ENCODE measurements around the gene MBD4.
A peak's percentile ranks its signal among the peaks of the same experiment; 100 is the strongest.

MBD4 gene

GRCh38 chr3:129481766-129482332 is 42.1 kb upstream of the MBD4 start:
- no peak for TF ChIP-seq ZFP3 (CRISPR knock-in tag; IDR thresholded peaks at IDR 0.05)
- TF ChIP-seq ZFP30 (CRISPR knock-in tag; IDR thresholded peaks at IDR 0.05) = no peak
- no peak for TF ChIP-seq ISL1 (CRISPR knock-in tag; IDR thresholded peaks at IDR 0.05)
- TF ChIP-seq ZC3H10 (CRISPR knock-in tag; IDR thresholded peaks at IDR 0.05) = no peak
- TF ChIP-seq PPARA (CRISPR knock-in tag; IDR thresholded peaks at IDR 0.05; ENCODE audit: borderline replicate concordance) = no peak
- no peak for TF ChIP-seq ZNF70 (CRISPR knock-in tag; IDR thresholded peaks at IDR 0.05)
- TF ChIP-seq TOX (CRISPR knock-in tag; IDR thresholded peaks at IDR 0.05; ENCODE audit: borderline replicate concordance) = no peak
- TF ChIP-seq OSR1 (CRISPR knock-in tag; IDR thresholded peaks at IDR 0.05) = no peak
- TF ChIP-seq CSDC2 (CRISPR knock-in tag; IDR thresholded peaks at IDR 0.05) = no peak
- no peak for TF ChIP-seq RARB (CRISPR knock-in tag; IDR thresholded peaks at IDR 0.05)
- TF ChIP-seq TCF4 (CRISPR knock-in tag; IDR thresholded peaks at IDR 0.05; ENCODE audit: borderline replicate concordance) = no peak
- no peak for TF ChIP-seq ESRRG (CRISPR knock-in tag; IDR thresholded peaks at IDR 0.05)
- no peak for TF ChIP-seq ZNF8 (CRISPR knock-in tag; IDR thresholded peaks at IDR 0.05)
- no peak for TF ChIP-seq PATZ1 (CRISPR knock-in tag; IDR thresholded peaks at IDR 0.05; ENCODE audit: borderline replicate concordance)
- TF ChIP-seq CSRNP3 (CRISPR knock-in tag; IDR thresholded peaks at IDR 0.05) = no peak
- no peak for TF ChIP-seq SNAI2 (CRISPR knock-in tag; IDR thresholded peaks at IDR 0.05)
- TF ChIP-seq ARNTL (CRISPR knock-in tag; IDR thresholded peaks at IDR 0.05; ENCODE audit: borderline replicate concordance, low read depth) = no peak
- no peak for TF ChIP-seq CREB5 (CRISPR knock-in tag; IDR thresholded peaks at IDR 0.05; ENCODE audit: low read depth)
- TF ChIP-seq POU6F1 (CRISPR knock-in tag; IDR thresholded peaks at IDR 0.05; ENCODE audit: borderline replicate concordance, low read depth) = no peak
- ATAC-seq = peak; percentile 19; the same call in 1 of the 3 replicates

- peak; percentile 55; the same call in 2 of the 3 replicates for ATAC-seq
These were observed 41.5 kb upstream of the MBD4 start for GRCh38 chr3:129481225-129481765.

GRCh38 chr3:129476586-129476985 is 36.8 kb upstream of the MBD4 start:
- TF ChIP-seq TOX (CRISPR knock-in tag; IDR thresholded peaks at IDR 0.05; ENCODE audit: borderline replicate concordance) (no peak), ESRRG (CRISPR knock-in tag; IDR thresholded peaks at IDR 0.05) (no peak), CSRNP3 (CRISPR knock-in tag; IDR thresholded peaks at IDR 0.05) (no peak), PPARA (CRISPR knock-in tag; IDR thresholded peaks at IDR 0.05; ENCODE audit: borderline replicate concordance) (no peak), ZNF70 (CRISPR knock-in tag; IDR thresholded peaks at IDR 0.05) (no peak), POU6F1 (CRISPR knock-in tag; IDR thresholded peaks at IDR 0.05; ENCODE audit: borderline replicate concordance, low read depth) (no peak), CREB5 (CRISPR knock-in tag; IDR thresholded peaks at IDR 0.05; ENCODE audit: low read depth) (no peak), ZNF565 (CRISPR knock-in tag; conservative IDR thresholded peaks at IDR 0.05; ENCODE audit: low read depth) (no peak), CSDC2 (CRISPR knock-in tag; IDR thresholded peaks at IDR 0.05) (no peak), ISL1 (CRISPR knock-in tag; IDR thresholded peaks at IDR 0.05) (no peak), ZC3H10 (CRISPR knock-in tag; IDR thresholded peaks at IDR 0.05) (no peak), OSR1 (CRISPR knock-in tag; IDR thresholded peaks at IDR 0.05) (no peak), PATZ1 (CRISPR knock-in tag; IDR thresholded peaks at IDR 0.05; ENCODE audit: borderline replicate concordance) (no peak)
- no peak for ATAC-seq
